NCI-H2029 treated with DMSO at 0.1 percent for 48 hours (cell line): ENCODE measurements around the gene ZNF610.

Experiments
- DNase-seq: peaks from one replicate; lab custom pipeline; 2025; lab: John Stamatoyannopoulos, UW

Gene ZNF610

GRCh38 chr19:52397310-52398080 lies 61.5 kb downstream of the ZNF610 start, which contains the start of gene ZNF528:
TSS of gene ZNF528 (plus strand) at chr19:52397849. CDS start at chr19:52402014, 4,165 bp downstream.
- DNase-seq = peak; percentile 47

GRCh38 chr19:52398081-52398441 lies 62.0 kb downstream of the ZNF610 start:
- no peak for DNase-seq

GRCh38 chr19:52410276-52410675 lies 74.2 kb downstream of the ZNF610 start:
- no peak for DNase-seq

GRCh38 chr19:52415711-52416110 lies 79.7 kb downstream of the ZNF610 start:
- no peak for DNase-seq
